T-helper 9 cell (primary cell): ENCODE results near the gene DCHS2.

Experiments
- DNase-seq: peaks from one replicate; pipeline ENCODE4 v3.0.0-alpha.2; 2020
- total RNA-seq, 2 donors: gene quantifications; one replicate each; lab custom pipeline; 2026; lab: John Stamatoyannopoulos, UW

Gene DCHS2
- 0 to 0.14 reads per million in 2 donors for total RNA-seq

GRCh38 chr4:154491341-154492271 is at the start of gene DCHS2:
Gene DCHS2 (minus strand): TSS chr4:154491799. CDS start chr4:154491355, 444 bp downstream.
- DNase-seq, result no peak

GRCh38 chr4:154534296-154534695 is 42.7 kb upstream of the DCHS2 start:
- DNase-seq, result no peak

- DNase-seq, result no peak
These were observed 38.3 kb upstream of the DCHS2 start for GRCh38 chr4:154529728-154530519.

GRCh38 chr4:154528869-154529268 is 37.3 kb upstream of the DCHS2 start:
- no peak for DNase-seq

- DNase-seq, result no peak
These were observed 35.7 kb upstream of the DCHS2 start for GRCh38 chr4:154527308-154527707.

- DNase-seq, result no peak
These were observed 34.6 kb upstream of the DCHS2 start for GRCh38 chr4:154526151-154526550.

- no peak for DNase-seq
These were observed 30.0 kb upstream of the DCHS2 start for GRCh38 chr4:154521607-154522006.

- DNase-seq, result no peak
These were observed 27.6 kb upstream of the DCHS2 start for GRCh38 chr4:154519214-154519613.

GRCh38 chr4:154517591-154517990 is 26.0 kb upstream of the DCHS2 start:
- no peak for DNase-seq

- DNase-seq, result no peak
These were observed 24.9 kb upstream of the DCHS2 start for GRCh38 chr4:154516318-154517029.

- DNase-seq, result no peak
These were observed 20.4 kb upstream of the DCHS2 start for GRCh38 chr4:154511981-154512380.

- DNase-seq, result no peak
These were observed 19.9 kb upstream of the DCHS2 start for GRCh38 chr4:154511548-154511947.

GRCh38 chr4:154507156-154507555 is 15.6 kb upstream of the DCHS2 start:
- no peak for DNase-seq

GRCh38 chr4:154506253-154506652 is 14.7 kb upstream of the DCHS2 start:
- no peak for DNase-seq

- no peak for DNase-seq
These were observed 12.0 kb upstream of the DCHS2 start for GRCh38 chr4:154503598-154503997.

- DNase-seq, result no peak
These were observed 10.5 kb upstream of the DCHS2 start for GRCh38 chr4:154502111-154502510.

- DNase-seq, result no peak
These were observed 6.3 kb upstream of the DCHS2 start for GRCh38 chr4:154497889-154498288.

- DNase-seq, result no peak
These were observed 4.3 kb upstream of the DCHS2 start for GRCh38 chr4:154495867-154496266.

GRCh38 chr4:154492288-154492687 is 689 bp upstream of the DCHS2 start:
- DNase-seq, result no peak

GRCh38 chr4:154490583-154491340 is 837 bp downstream of the DCHS2 start:
- no peak for DNase-seq

- DNase-seq, result no peak
These were observed 1.4 kb downstream of the DCHS2 start for GRCh38 chr4:154490234-154490582.

GRCh38 chr4:154489558-154490233 is 1.9 kb downstream of the DCHS2 start:
- DNase-seq, result no peak
